B cell (primary cell): ENCODE measurements around the gene STIM1. TPM values are rescaled to one million over a fixed set of nuclear protein-coding genes. Genes with fewer than 3 reads are reported as not detected.
A peak's percentile ranks its signal among the peaks of the same experiment; 100 is the strongest.

ENCODE experiments used
- ATAC-seq: fragments of 200-7000 bp; cut with Tn5 transposase; one replicate; pipeline ENCODE4 v1.10.0; 2021; ENCODE audit warnings: low read depth, mild to moderate bottlenecking, moderate number of reproducible peaks, moderate library complexity
- CTCF ChIA-PET: fragments of 350-600 bp; sonication (Branson Sonifier 250); formaldehyde crosslinking; loops from one replicate; lab custom pipeline; 2021; ENCODE audit warnings: antibody characterized with exemption, inconsistent platforms; lab: Charles Lee
- POLR2A ChIA-PET: fragments of 350-600 bp; sonication (Branson Sonifier 250); formaldehyde crosslinking; loops from one replicate; lab custom pipeline; 2021; ENCODE audit warnings: antibody characterized with exemption; lab: Charles Lee
- DNase-seq: peaks from one replicate; pipeline ENCODE4 v3.0.0; 2013
- H2AFZ ChIP-seq: 2 replicates; pipeline ENCODE4 v1.6.1; 2012; ENCODE audit warnings: mild to moderate bottlenecking, low read depth, low read length; ENCODE audit not compliant: insufficient read depth, poor library complexity, severe bottlenecking
- H3K27ac ChIP-seq, 2 donors: 1 replicate in 1 of 2; 2 replicates in 1 of 2; pipeline ENCODE4 v1.5.1; 2012 to 2013; ENCODE audit warnings: low read length in 2 of 2, mild to moderate bottlenecking in 2 of 2, moderate library complexity in 1 of 2
- H3K27me3 ChIP-seq, 4 experiments: fragments of 200-600 bp in 1 of 4; sonication (generic) in 1 of 4; replicated peaks in 1 of 4; 1 replicate in 2 of 4; 2 replicates in 2 of 4; pipeline versions ENCODE4 v1.6.1 to v1.7.0; 2013 to 2016; ENCODE audit warnings: low read length in 3 of 4, mild to moderate bottlenecking in 2 of 4, mixed read lengths in 1 of 4, moderate library complexity in 1 of 4; ENCODE audit not compliant: insufficient read depth in 4 of 4, control insufficient read depth in 3 of 4; ENCODE audit errors: control extremely low read depth in 1 of 4
- H3K36me3 ChIP-seq, 2 experiments: replicated peaks in 1 of 2; 1 replicate in 1 of 2; 2 replicates in 1 of 2; pipeline versions ENCODE4 v1.6.1 to v1.7.1; 2013; ENCODE audit warnings: low read length in 1 of 2; ENCODE audit not compliant: insufficient read depth in 2 of 2, control insufficient read depth in 1 of 2; ENCODE audit errors: control extremely low read depth in 1 of 2, extremely low read depth in 1 of 2
- H3K4me1 ChIP-seq, 2 donors: fragments of 200-600 bp in 1 of 2; sonication (generic) in 1 of 2; 1 replicate in 1 of 2; 2 replicates in 1 of 2; pipeline versions ENCODE4 v1.5.1 to v1.6.1; 2013 to 2017; ENCODE audit warnings: low read length in 2 of 2; ENCODE audit not compliant: control insufficient read depth in 2 of 2, insufficient read depth in 2 of 2
- H3K4me2 ChIP-seq: replicated peaks from 2 replicates; pipeline ENCODE3; 2012; ENCODE audit warnings: mild to moderate bottlenecking, low read depth, low read length; ENCODE audit not compliant: poor library complexity, severe bottlenecking
- H3K4me3 ChIP-seq, 5 experiments: fragments of 200-600 bp in 1 of 5; sonication (generic) in 1 of 5; 1 replicate in 3 of 5; 2 replicates in 2 of 5; pipeline versions ENCODE4 v1.5.1 to v1.7.0; 2011 to 2016; ENCODE audit warnings: low read length in 4 of 5, mild to moderate bottlenecking in 4 of 5, low read depth in 2 of 5, control low read depth in 1 of 5, moderate library complexity in 1 of 5; ENCODE audit not compliant: insufficient read depth in 1 of 5; ENCODE audit errors: control extremely low read depth in 1 of 5, extremely low read depth in 1 of 5
- H3K79me2 ChIP-seq: fragments of 200-600 bp; sonication (generic); one replicate; pipeline ENCODE4 v1.6.0; 2016; ENCODE audit warnings: low read length; ENCODE audit not compliant: control insufficient read depth, insufficient read depth
- H3K9ac ChIP-seq: fragments of 200-600 bp; sonication (generic); 2 replicates; pipeline ENCODE4 v1.6.1; 2017; ENCODE audit warnings: mild to moderate bottlenecking, low read length, moderate library complexity
- H3K9me3 ChIP-seq, 3 donors: one replicate each; pipeline versions ENCODE4 v1.6.1 to v1.7.1; 2013; ENCODE audit warnings: low read length in 2 of 3; ENCODE audit not compliant: control insufficient read depth in 2 of 3, insufficient read depth in 1 of 3; ENCODE audit errors: control extremely low read depth in 1 of 3
- H4K20me1 ChIP-seq: 2 replicates; pipeline ENCODE4 v1.6.0; 2012; ENCODE audit warnings: mild to moderate bottlenecking, low read length; ENCODE audit not compliant: insufficient read depth, control insufficient read depth, poor library complexity, severe bottlenecking
- H3K27ac Mint-ChIP-seq: one replicate; pipeline ENCODE4 v1.8.0; 2021; ENCODE audit warnings: mixed read lengths
- H3K27me3 Mint-ChIP-seq: one replicate; pipeline ENCODE4 v1.8.0; 2021; ENCODE audit warnings: mixed read lengths
- H3K4me1 Mint-ChIP-seq: one replicate; pipeline ENCODE4 v1.8.0; 2021; ENCODE audit warnings: mixed read lengths
- H3K4me3 Mint-ChIP-seq: one replicate; pipeline ENCODE4 v1.8.0; 2021; ENCODE audit warnings: mixed read lengths
- H3K9me3 Mint-ChIP-seq: one replicate; pipeline ENCODE4 v1.8.0; 2022; ENCODE audit warnings: mixed read lengths; ENCODE audit not compliant: insufficient read depth
- EZH2 ChIP-seq: IDR thresholded peaks from 2 replicates; pipeline ENCODE4 v1.6.1; 2012; ENCODE audit warnings: borderline replicate concordance, low read depth, mild to moderate bottlenecking, moderate library complexity, low read length; ENCODE audit not compliant: insufficient read depth, poor library complexity, severe bottlenecking
- WGBS: methylation state at CpG from one replicate; pipeline ENCODE4 v1.1.5; 2013; ENCODE audit warnings: missing lambda C conversion rate; ENCODE audit not compliant: insufficient coverage; 5-methylcytosine and 5-hydroxymethylcytosine counted together
- intact Hi-C: fragments of 100-400 bp; cut with micrococcal nuclease; formaldehyde crosslinking; loops from one replicate; pipeline ENCODE4 v1.10.0; 2022
- polyA plus RNA-seq: library from polyadenylated mRNA; depleted of rRNA; stranded (reverse); fragments of >200 nt; gene quantifications from 2 replicates; pipeline ENCODE4 v1.2.3, GENCODE V29; 2012
- total RNA-seq, 2 donors: library from RNA; stranded (reverse); fragments of 120-200 nt in 1 of 2; gene quantifications; 1 replicate in 1 of 2; 2 replicates in 1 of 2; pipeline versions ENCODE4 v1.2.3 to v1.2.4, GENCODE V29; 2013 to 2022
- TF ChIP-seq, protein P1 (sequence below): fragments of 200-600 bp; IDR thresholded peaks from one replicate; pipeline ENCODE4 v1.8.0; 2022; ENCODE audit warnings: antibody characterized with exemption, mild to moderate bottlenecking

STIM1 gene
- total and polyA plus RNA-seq, 2 donors (not counting 1 experiment from before 2014, with no cell fraction given): 59.4 to 76.7 TPM

GRCh38 chr11:4063348-4063747 is 207.9 kb downstream of the STIM1 start:
- H3K79me2 ChIP-seq: peaks cover 23% of the 10 kb centered on the region
- H4K20me1 ChIP-seq: no peaks in the 10 kb centered on the region
- no peak overlapping the region for H3K4me3 ChIP-seq
- H3K36me3 ChIP-seq: peaks cover 0 to 31% of the 10 kb centered on the region in 2 experiments
- no peak overlapping the region for H2AFZ ChIP-seq
- WGBS: 100% methylated on average over 1 of the region's 3 CpGs
- H3K27ac ChIP-seq: no peak overlapping the region
- Mint-ChIP-seq H3K27me3 (no peaks in the 10 kb centered on the region), H3K4me3 (no peak overlapping the region), H3K9me3 (no peaks in the 10 kb centered on the region), H3K27ac (no peak overlapping the region), H3K4me1 (peaks cover 35% of the 10 kb centered on the region)
- DNase-seq: no peak
- TF ChIP-seq EZH2: no peak
- TF ChIP-seq, protein P1, sequence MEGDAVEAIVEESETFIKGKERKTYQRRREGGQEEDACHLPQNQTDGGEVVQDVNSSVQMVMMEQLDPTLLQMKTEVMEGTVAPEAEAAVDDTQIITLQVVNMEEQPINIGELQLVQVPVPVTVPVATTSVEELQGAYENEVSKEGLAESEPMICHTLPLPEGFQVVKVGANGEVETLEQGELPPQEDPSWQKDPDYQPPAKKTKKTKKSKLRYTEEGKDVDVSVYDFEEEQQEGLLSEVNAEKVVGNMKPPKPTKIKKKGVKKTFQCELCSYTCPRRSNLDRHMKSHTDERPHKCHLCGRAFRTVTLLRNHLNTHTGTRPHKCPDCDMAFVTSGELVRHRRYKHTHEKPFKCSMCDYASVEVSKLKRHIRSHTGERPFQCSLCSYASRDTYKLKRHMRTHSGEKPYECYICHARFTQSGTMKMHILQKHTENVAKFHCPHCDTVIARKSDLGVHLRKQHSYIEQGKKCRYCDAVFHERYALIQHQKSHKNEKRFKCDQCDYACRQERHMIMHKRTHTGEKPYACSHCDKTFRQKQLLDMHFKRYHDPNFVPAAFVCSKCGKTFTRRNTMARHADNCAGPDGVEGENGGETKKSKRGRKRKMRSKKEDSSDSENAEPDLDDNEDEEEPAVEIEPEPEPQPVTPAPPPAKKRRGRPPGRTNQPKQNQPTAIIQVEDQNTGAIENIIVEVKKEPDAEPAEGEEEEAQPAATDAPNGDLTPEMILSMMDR: no peak
- H3K9me3 ChIP-seq: no peaks in the 10 kb centered on the region
- H3K9ac ChIP-seq: no peak overlapping the region
- H3K4me2 ChIP-seq: no peak overlapping the region
- POLR2A ChIA-PET: no interaction called here
- CTCF ChIA-PET: interaction anchor here (3.6 to 15.4 kb wide), 2 partner anchors 10 to 217 kb away, joined by 23 to 819 read pairs; partner anchors contain the start of genes RHOG and STIM1
- ATAC-seq: no peak
- no peaks in the 10 kb centered on the region for H3K27me3 ChIP-seq
- peaks cover 19 to 21% of the 10 kb centered on the region in 2 donors for H3K4me1 ChIP-seq
- intact Hi-C loops: no loop called here

- no CpG with 5 or more reads among the region's 1 CpG for WGBS
- peaks cover 0 to 35% of the 10 kb centered on the region in 2 experiments for H3K36me3 ChIP-seq
- TF ChIP-seq, protein P1: no peak
- TF ChIP-seq EZH2: no peak
- intact Hi-C loops: no loop called here
- H3K4me1 ChIP-seq: peaks cover 18 to 26% of the 10 kb centered on the region in 2 donors
- no peaks in the 10 kb centered on the region for H3K27me3 ChIP-seq
- no peaks in the 10 kb centered on the region for H3K9me3 ChIP-seq
- H3K4me3 Mint-ChIP-seq: no peak overlapping the region
- ATAC-seq (no peak), DNase-seq (no peak)
- no peaks in the 10 kb centered on the region for H3K27me3 Mint-ChIP-seq
- H3K4me2 ChIP-seq: no peak overlapping the region
- H3K9ac ChIP-seq: no peak overlapping the region
- H3K79me2 ChIP-seq: peaks cover 14% of the 10 kb centered on the region
- no peak overlapping the region for H3K27ac Mint-ChIP-seq
- no peaks in the 10 kb centered on the region for H3K9me3 Mint-ChIP-seq
- ChIA-PET POLR2A (no interaction called here), CTCF (interaction anchor here (0.7 to 15.4 kb wide), 6 partner anchors 9 to 218 kb away, joined by 3 to 819 read pairs (median 4); partner anchors contain the start of genes RHOG and STIM1)
- H4K20me1 ChIP-seq: no peaks in the 10 kb centered on the region
- peak overlapping the region in 1 of 2 donors; percentile 11 for H3K27ac ChIP-seq
- no peak overlapping the region for H2AFZ ChIP-seq
- H3K4me1 Mint-ChIP-seq: peaks cover 43% of the 10 kb centered on the region
- no peak overlapping the region for H3K4me3 ChIP-seq
Measured at GRCh38 chr11:4064278-4064955, 209.0 kb downstream of the STIM1 start.
